H9 (cell line): ENCODE measurements around the gene GAL3ST2. TPM values are rescaled to one million over a fixed set of nuclear protein-coding genes. Genes with fewer than 3 reads are reported as not detected.

Experiments
- DNase-seq: peaks from one replicate; pipeline ENCODE4 v3.0.0-alpha.2; 2017
- H2AFZ ChIP-seq: one replicate; pipeline ENCODE4 v1.6.1; 2013; ENCODE audit warnings: mild to moderate bottlenecking, low read length, control low read depth, moderate library complexity
- H2AK5ac ChIP-seq: 2 replicates; pipeline ENCODE4 v1.6.1; 2013; ENCODE audit warnings: low read length, control low read depth, mixed read lengths; ENCODE audit not compliant: insufficient read length
- H2BK120ac ChIP-seq: one replicate; pipeline ENCODE4 v1.6.1; 2013; ENCODE audit warnings: low read depth, mild to moderate bottlenecking, low read length, control low read depth, inconsistent platforms; ENCODE audit not compliant: poor library complexity, severe bottlenecking
- H2BK12ac ChIP-seq: 2 replicates; pipeline ENCODE4 v1.6.1; 2013; ENCODE audit warnings: low read length, control low read depth, mixed read lengths, low read depth; ENCODE audit not compliant: insufficient read length
- H2BK15ac ChIP-seq: 2 replicates; pipeline ENCODE4 v1.6.1; 2013; ENCODE audit warnings: low read depth, low read length, control low read depth
- H2BK20ac ChIP-seq: one replicate; pipeline ENCODE4 v1.6.1; 2013; ENCODE audit warnings: low read depth, mild to moderate bottlenecking, low read length, control low read depth, inconsistent platforms; ENCODE audit not compliant: poor library complexity, severe bottlenecking
- H2BK5ac ChIP-seq: 2 replicates; pipeline ENCODE4 v1.6.1; 2013; ENCODE audit warnings: low read length, control low read depth, mixed read lengths; ENCODE audit not compliant: insufficient read length
- H3K14ac ChIP-seq: 2 replicates; pipeline ENCODE4 v1.6.1; 2013; ENCODE audit warnings: low read length, control low read depth; ENCODE audit not compliant: insufficient read depth
- H3K18ac ChIP-seq: 2 replicates; pipeline ENCODE4 v1.6.1; 2013; ENCODE audit warnings: low read depth, mild to moderate bottlenecking, mixed read lengths, low read length, control low read depth; ENCODE audit not compliant: insufficient read length
- H3K23ac ChIP-seq: 2 replicates; pipeline ENCODE4 v1.6.1; 2013; ENCODE audit warnings: low read length, control low read depth, mixed read lengths, low read depth; ENCODE audit not compliant: insufficient read length
- H3K23me2 ChIP-seq: 2 replicates; pipeline ENCODE4 v1.6.1; 2013; ENCODE audit warnings: low read depth, mild to moderate bottlenecking, mixed read lengths, low read length, control low read depth; ENCODE audit not compliant: insufficient read length, poor library complexity, severe bottlenecking
- H3K27ac ChIP-seq: 2 replicates; pipeline ENCODE4 v1.5.1; 2013; ENCODE audit warnings: low read length, control low read depth, mixed read lengths, low read depth; ENCODE audit not compliant: insufficient read length
- H3K27me3 ChIP-seq: 2 replicates; pipeline ENCODE4 v1.6.1; 2013; ENCODE audit warnings: low read length, control low read depth, inconsistent platforms; ENCODE audit not compliant: insufficient read depth
- H3K4ac ChIP-seq: 2 replicates; pipeline ENCODE4 v1.6.1; 2013; ENCODE audit warnings: low read depth, mild to moderate bottlenecking, control low read depth, inconsistent platforms, low read length, moderate library complexity
- H3K4me1 ChIP-seq: 2 replicates; pipeline ENCODE4 v1.6.1; 2013; ENCODE audit warnings: low read length, control low read depth, inconsistent platforms; ENCODE audit not compliant: insufficient read depth
- H3K4me2 ChIP-seq: 2 replicates; pipeline ENCODE4 v1.6.1; 2013; ENCODE audit warnings: low read length, control low read depth, mixed read lengths; ENCODE audit not compliant: insufficient read length, insufficient read depth
- H3K56ac ChIP-seq: 2 replicates; pipeline ENCODE4 v1.6.1; 2013; ENCODE audit warnings: low read depth, mild to moderate bottlenecking, mixed read lengths, low read length, control low read depth; ENCODE audit not compliant: insufficient read length
- H3K79me1 ChIP-seq: 2 replicates; pipeline ENCODE4 v1.6.1; 2013; ENCODE audit warnings: low read depth, mild to moderate bottlenecking, moderate library complexity, low read length, control low read depth, inconsistent platforms; ENCODE audit not compliant: insufficient read depth, poor library complexity, severe bottlenecking
- H3K79me2 ChIP-seq: 2 replicates; pipeline ENCODE4 v1.6.1; 2013; ENCODE audit warnings: low read length, control low read depth, inconsistent platforms; ENCODE audit not compliant: insufficient read depth
- H3K9ac ChIP-seq: 2 replicates; pipeline ENCODE4 v1.6.1; 2013; ENCODE audit warnings: low read length, control low read depth, mixed read lengths; ENCODE audit not compliant: insufficient read length; ENCODE audit errors: extremely low read depth
- H3K9me3 ChIP-seq: one replicate; pipeline ENCODE4 v1.6.1; 2013; ENCODE audit warnings: low read depth, low read length, inconsistent platforms; ENCODE audit not compliant: control insufficient read depth
- H3T11ph ChIP-seq: one replicate; pipeline ENCODE4 v1.6.1; 2013; ENCODE audit warnings: mild to moderate bottlenecking, low read length, control low read depth, inconsistent platforms
- H4K20me1 ChIP-seq: one replicate; pipeline ENCODE4 v1.6.1; 2013; ENCODE audit not compliant: control insufficient read depth, insufficient read length, insufficient read depth
- H4K5ac ChIP-seq: 2 replicates; pipeline ENCODE4 v1.6.1; 2013; ENCODE audit warnings: low read depth, mild to moderate bottlenecking, mixed read lengths, low read length, control low read depth; ENCODE audit not compliant: insufficient read length
- H4K8ac ChIP-seq: replicated peaks from 2 replicates; pipeline ENCODE4 v1.6.1; 2013; ENCODE audit warnings: low read length, control low read depth, mixed read lengths, low read depth; ENCODE audit not compliant: insufficient read length
- H4K91ac ChIP-seq: 2 replicates; pipeline ENCODE4 v1.6.1; 2013; ENCODE audit warnings: low read depth, mild to moderate bottlenecking, moderate library complexity, mixed read lengths, low read length, control low read depth; ENCODE audit not compliant: insufficient read length
- H3K27ac Mint-ChIP-seq, 3 experiments: 2 replicates in 2 of 3; 3 replicates in 1 of 3; pipeline ENCODE4 v1.8.0; 2020 to 2021; ENCODE audit warnings: mixed read lengths in 3 of 3, mild to moderate bottlenecking in 1 of 3, moderate library complexity in 1 of 3
- H3K27me3 Mint-ChIP-seq: 2 replicates; pipeline ENCODE4 v1.8.0; 2021; ENCODE audit warnings: low read depth, mild to moderate bottlenecking, moderate library complexity, mixed read lengths
- H3K36me3 Mint-ChIP-seq, 3 experiments: 2 replicates in 2 of 3; 3 replicates in 1 of 3; pipeline ENCODE4 v1.8.0; 2020 to 2021; ENCODE audit warnings: low read depth in 3 of 3, mixed read lengths in 3 of 3; ENCODE audit not compliant: insufficient read depth in 1 of 3
- H3K4me1 Mint-ChIP-seq, 2 experiments: 2 replicates each; pipeline ENCODE4 v1.8.0; 2020; ENCODE audit warnings: mixed read lengths in 2 of 2
- H3K4me3 Mint-ChIP-seq, 2 experiments: 2 replicates in 1 of 2; 3 replicates in 1 of 2; pipeline ENCODE4 v1.8.0; 2020 to 2021; ENCODE audit warnings: mild to moderate bottlenecking in 2 of 2, mixed read lengths in 2 of 2, moderate library complexity in 1 of 2
- H3K9me3 Mint-ChIP-seq, 2 experiments: 2 replicates in 1 of 2; 3 replicates in 1 of 2; pipeline ENCODE4 v1.8.0; 2020; ENCODE audit warnings: mild to moderate bottlenecking in 2 of 2, mixed read lengths in 2 of 2, moderate library complexity in 1 of 2
- CTCF ChIP-seq: fragments of 200-600 bp; sonication (generic); conservative IDR thresholded peaks from 3 replicates; pipeline ENCODE4 v1.8.0; 2021; ENCODE audit warnings: antibody characterized with exemption, mild to moderate bottlenecking
- WGBS: extraction: QIAGEN DNeasy Blood & Tissue Kit; methylation state at CpG from one replicate; pipeline ENCODE4 v1.1.7; 2013; ENCODE audit warnings: missing lambda C conversion rate, low lambda C conversion rate, mixed read lengths; ENCODE audit not compliant: insufficient read length; ENCODE audit errors: extremely low coverage; 5-methylcytosine and 5-hydroxymethylcytosine counted together
- total RNA-seq: library from RNA; stranded (reverse); gene quantifications from 2 replicates; pipeline ENCODE4 v1.2.1, GENCODE V29; 2021

Gene GAL3ST2
- total RNA-seq, 1 experiment from 2014 or later = 0.33 TPM

- no peak overlapping the region for H3T11ph ChIP-seq
- no peak overlapping the region for H2BK12ac ChIP-seq
- H3K79me2 ChIP-seq = no peaks in the 10 kb centered on the region
- H3K4me1 ChIP-seq = peaks cover 3% of the 10 kb centered on the region
- H2AFZ ChIP-seq = no peak overlapping the region
- no peaks in the 10 kb centered on the region for H3K79me1 ChIP-seq
- no peak overlapping the region for H3K56ac ChIP-seq
- H3K27me3 ChIP-seq = no peaks in the 10 kb centered on the region; the same call in 1 of the 2 replicates
- no peak overlapping the region for H4K91ac ChIP-seq
- no peak overlapping the region for H4K5ac ChIP-seq
- H3K4me1 Mint-ChIP-seq = peaks cover 13 to 23% of the 10 kb centered on the region in 2 experiments
- no CpG with 5 or more reads among the region's 27 CpGs for WGBS
- no peak overlapping the region for H2BK15ac ChIP-seq
- no peak overlapping the region for H3K27ac Mint-ChIP-seq
- H3K14ac ChIP-seq = no peak overlapping the region
- no peak overlapping the region for H3K9ac ChIP-seq
- no peak overlapping the region for H3K4me3 Mint-ChIP-seq
- H2BK120ac ChIP-seq = no peak overlapping the region
- no peaks in the 10 kb centered on the region for H4K20me1 ChIP-seq
- no peaks in the 10 kb centered on the region for H3K36me3 Mint-ChIP-seq
- H3K4ac ChIP-seq = no peak overlapping the region
- no peak overlapping the region for H2BK20ac ChIP-seq
- no peak overlapping the region for H2BK5ac ChIP-seq
- no peak overlapping the region for H3K4me2 ChIP-seq
- H3K23ac ChIP-seq = no peak overlapping the region
- no peak overlapping the region for H3K18ac ChIP-seq
- DNase-seq = no peak
- no peaks in the 10 kb centered on the region for H3K23me2 ChIP-seq
- H3K27me3 Mint-ChIP-seq = peaks cover 15% of the 10 kb centered on the region
- no peak overlapping the region for H3K27ac ChIP-seq
- H2AK5ac ChIP-seq = no peak overlapping the region
- H4K8ac ChIP-seq = no peak overlapping the region
- H3K9me3 ChIP-seq = no peaks in the 10 kb centered on the region
- no peaks in the 10 kb centered on the region for H3K9me3 Mint-ChIP-seq
- no peak for TF ChIP-seq CTCF
Measured at GRCh38 chr2:241811201-241811951, 34.8 kb downstream of the GAL3ST2 start.
